Activated CD8-positive, alpha-beta memory T cell treated with anti-CD3 and anti-CD28 coated beads, Interleukin-2, amount 50 U/mL, for 1 hour (primary cell): ENCODE data around the gene LRRC49.
"Not testable (repeated sequence)": the region's sequence is repeated elsewhere in the genome, so short reads cannot be mapped to it uniquely, and the experiment has no call there.

ENCODE experiments used
- DNase-seq: peaks from one replicate; pipeline ENCODE4 v3.0.0-alpha.2; 2020; ENCODE audit errors: extremely low read depth

Gene LRRC49

DNA sequence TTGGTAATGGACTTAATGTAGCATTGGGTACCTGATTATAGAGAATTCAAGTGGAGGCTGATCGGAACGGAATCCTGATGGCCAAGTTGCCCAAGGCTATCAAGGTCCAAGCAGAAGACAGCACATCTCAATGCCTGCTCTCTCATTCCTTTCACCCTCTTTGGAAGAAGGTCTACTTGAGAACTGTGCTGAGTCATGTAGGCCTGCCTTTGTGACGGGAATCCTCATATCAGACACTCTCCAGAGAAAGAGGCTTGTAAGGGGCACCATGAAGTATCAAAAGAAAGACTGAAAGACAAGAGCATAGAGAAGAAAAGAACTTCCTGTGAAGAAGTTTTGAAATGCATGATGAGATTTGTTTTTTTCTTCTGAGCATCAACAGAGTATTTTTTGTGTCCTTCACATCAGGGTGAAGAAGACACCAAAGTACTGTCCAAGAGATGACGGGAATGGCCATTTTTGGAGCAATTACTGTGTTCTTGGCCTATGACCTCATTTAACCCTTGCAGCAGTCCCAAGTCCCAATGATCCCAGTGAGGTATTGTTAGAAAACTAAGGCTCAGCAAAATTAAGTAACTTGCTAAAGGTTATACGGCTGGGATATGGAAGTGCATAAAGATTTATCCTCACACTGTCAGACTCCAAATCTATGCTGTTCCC, 25.5 kb upstream of the LRRC49 start:
- DNase-seq = no peak

DNA sequence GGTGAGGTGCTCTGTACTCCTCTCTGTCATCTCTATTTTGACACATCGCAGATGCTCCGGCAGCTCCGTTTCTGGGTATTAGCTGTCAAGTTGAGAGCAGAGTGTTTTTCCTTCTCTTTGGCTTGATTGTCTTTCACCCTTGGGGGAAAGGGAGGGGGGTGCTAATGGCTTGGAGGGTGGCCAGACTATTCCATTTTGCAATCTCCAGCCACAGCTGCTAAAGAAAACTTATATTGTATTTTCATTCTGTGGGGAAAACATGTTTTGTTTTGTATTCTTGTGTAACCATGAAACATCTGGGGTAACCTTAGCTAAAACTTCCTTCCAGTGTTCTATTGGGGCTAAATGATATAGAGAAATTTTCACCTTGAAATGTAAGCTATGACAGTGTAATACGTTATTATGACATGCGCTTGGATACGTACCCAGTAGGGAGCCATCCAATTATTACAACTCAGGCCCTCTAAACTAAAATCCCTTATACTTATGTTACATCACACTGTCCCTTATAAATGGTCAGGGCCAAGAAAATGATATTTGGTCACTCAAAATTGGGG, 24.6 kb upstream of the LRRC49 start:
- DNase-seq = no peak

DNA sequence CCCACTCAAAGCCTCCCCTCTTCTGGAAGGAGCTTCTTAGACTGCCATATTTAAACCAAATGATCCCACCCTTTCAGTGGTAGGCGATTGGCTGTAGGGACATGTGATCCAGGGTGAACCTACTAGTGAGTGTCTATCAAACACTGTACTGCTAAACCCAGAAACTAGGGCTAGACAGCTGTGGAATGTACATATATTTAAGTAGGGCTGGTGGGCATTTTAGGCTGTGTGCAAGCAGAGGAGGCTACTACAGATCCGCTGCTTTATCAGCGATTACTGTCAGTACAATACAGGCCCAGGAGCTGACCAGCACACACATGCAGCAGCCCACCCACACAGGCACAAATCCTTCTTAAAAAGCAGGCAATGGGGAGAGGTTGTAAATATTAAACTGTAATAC, 23.3 kb upstream of the LRRC49 start:
- DNase-seq = no peak

DNA sequence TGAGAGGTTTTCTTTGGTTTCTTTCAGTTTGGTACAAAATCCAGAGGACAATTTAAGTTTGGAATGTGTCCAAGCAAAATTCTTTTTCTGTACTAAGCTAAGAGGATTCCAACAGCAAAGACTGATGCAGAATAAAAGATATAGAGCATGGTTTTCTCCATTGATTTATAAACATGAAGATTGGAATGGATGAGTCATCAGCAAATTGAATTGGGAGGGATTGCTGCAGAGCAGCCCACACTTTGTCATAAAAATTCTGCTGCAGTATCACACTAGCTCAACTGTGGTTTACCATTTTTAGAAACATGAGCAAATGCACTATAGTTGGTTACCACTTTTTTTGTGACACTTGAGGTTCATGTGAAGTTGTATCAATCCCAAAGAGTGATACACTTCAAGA, 22.6 kb upstream of the LRRC49 start:
- no peak for DNase-seq

DNA sequence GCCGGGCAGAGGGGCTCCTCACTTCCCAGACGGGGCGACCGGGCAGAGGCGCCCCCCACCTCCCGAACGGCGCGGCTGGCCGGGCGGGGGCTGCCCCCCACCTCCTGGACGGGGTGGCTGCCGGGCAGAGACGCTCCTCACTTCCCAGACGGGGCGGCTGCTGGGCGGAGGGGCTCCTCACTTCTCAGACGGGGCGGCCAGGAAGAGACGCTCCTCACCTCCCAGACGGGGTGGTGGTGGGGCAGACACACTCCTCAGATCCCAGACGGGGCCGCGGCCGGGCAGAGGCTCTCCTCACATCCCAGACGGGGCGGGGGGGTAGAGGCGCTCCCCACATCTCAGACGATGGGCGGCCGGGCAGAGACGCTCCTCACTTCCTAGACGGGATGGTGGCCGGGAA, 21.1 kb upstream of the LRRC49 start:
- DNase-seq = not testable (repeated sequence)

DNA sequence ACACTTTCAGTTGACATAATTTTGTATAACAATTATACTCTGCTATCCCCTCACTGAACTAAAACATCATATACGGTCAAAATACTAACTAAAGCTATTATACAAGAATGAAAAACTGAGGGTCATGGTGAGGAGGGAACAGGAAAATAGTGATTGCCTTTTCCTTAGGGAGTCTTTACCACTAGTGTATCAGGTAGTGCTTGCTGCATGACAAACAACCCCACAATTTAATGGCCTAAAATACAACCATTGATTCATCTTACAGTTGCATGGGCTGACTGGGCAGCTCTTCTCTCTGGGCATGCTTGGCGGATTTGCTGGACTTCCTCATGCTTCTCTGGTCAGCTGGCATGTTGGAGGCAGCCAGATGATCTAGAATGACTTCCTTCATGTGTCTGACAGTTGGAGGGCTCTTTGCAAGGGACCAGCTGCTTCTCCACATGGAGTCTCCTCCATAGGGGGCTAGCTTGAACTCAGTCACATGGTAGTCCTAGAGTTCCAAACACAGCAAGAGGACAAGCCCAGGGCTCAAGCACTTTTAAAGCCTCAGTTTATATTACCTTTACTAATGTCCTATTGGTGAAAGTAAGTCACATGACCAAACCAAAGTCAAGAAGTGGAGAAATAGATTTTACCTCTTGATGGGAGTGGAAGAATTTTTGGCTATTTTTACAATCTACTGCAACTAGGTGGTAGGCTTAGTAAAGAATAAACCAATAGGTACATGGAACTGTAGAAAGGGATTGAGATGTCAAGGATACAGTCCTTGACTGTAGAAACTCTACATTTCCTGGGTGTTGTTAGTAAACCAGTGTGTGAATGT, 19.2 kb upstream of the LRRC49 start:
- no peak for DNase-seq

DNA sequence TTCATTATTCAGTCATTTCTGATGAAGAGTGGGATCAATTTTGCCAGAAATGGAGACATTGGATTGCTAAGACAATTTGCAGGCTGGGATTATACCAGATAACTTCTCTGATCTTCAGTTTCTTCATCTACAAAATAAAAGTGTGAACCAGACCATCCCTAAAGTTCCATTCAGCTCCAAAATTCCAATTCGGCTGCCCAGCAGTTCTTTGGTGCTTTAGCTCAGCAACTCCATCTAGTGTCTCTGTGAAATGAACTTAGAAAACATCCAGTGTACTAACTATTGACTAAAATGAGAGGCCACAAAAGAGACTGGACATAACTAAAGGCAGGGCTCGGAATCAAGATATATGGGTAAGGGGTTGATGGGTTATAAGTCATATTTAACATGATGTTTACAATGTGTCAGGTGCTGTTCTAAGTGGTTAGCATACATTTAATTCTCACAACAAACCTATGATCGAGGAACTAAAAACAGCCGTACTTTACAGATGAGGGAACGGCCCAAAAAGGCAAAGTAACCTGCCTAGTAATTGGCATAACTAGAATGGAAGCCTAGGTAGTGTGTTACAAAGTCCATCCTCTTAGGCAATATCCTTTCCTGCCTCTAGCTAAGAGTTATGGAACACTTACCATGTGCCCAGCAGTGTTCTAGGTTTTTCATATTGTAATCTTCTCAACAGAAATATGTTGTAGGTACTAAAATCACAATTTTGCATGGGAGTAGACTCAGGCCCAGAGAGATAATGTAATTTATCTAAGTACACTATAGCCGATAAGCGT, 17.4 kb upstream of the LRRC49 start:
- DNase-seq = no peak

DNA sequence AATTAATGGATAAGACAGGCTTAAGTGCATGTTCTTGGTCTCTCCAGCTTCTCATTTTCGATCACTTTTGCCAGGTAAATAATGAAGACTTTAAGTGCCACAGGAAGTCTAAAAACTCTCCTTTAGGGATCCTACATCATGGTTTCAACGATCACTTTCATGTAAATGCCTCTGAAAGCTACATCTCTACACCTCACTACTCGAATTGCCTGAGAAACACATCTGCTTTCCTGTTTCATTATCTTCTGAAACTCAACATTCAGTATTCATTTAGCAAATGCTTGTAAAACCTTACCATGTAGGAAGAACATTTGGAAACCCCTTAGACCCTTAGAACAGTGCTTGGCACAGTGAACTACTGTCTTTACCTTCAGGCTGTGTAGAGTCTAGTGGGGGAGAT, 16.6 kb upstream of the LRRC49 start:
- no peak for DNase-seq

DNA sequence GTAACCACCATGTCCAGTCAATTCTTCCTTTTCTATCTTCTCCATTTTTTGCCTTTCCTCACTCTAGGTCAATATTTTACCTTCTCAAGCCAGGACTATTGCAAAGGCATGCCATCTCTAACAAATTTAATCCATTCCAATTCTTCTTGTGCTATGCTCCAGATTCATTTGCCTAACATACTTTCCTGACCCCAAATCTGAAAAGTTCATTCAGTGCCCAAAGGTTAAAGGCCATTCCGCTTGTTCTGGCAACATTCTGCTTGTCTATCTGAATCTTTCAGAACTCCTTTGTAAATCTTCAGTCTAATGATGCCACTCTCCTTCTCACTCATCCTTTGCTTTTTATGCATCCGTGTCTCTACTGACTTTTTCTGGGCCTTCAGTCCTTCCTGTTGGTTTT, 15.9 kb upstream of the LRRC49 start:
- DNase-seq = no peak

- no peak for DNase-seq
Measured at GRCh38 chr15:70879401-70879800, 13.2 kb upstream of the LRRC49 start.

- DNase-seq = no peak
Measured at GRCh38 chr15:70880781-70881180, 11.8 kb upstream of the LRRC49 start.

- no peak for DNase-seq
Measured at GRCh38 chr15:70882361-70882760, 10.3 kb upstream of the LRRC49 start.

- no peak for DNase-seq
Measured at GRCh38 chr15:70892912-70893560, 410 bp downstream of the LRRC49 start.

- DNase-seq = no peak
Measured at GRCh38 chr15:70902107-70902506, 9.5 kb downstream of the LRRC49 start.

GRCh38 chr15:70906842-70907241, 14.2 kb downstream of the LRRC49 start:
- DNase-seq = no peak

GRCh38 chr15:70907784-70908471, 15.3 kb downstream of the LRRC49 start:
- no peak for DNase-seq

DNA sequence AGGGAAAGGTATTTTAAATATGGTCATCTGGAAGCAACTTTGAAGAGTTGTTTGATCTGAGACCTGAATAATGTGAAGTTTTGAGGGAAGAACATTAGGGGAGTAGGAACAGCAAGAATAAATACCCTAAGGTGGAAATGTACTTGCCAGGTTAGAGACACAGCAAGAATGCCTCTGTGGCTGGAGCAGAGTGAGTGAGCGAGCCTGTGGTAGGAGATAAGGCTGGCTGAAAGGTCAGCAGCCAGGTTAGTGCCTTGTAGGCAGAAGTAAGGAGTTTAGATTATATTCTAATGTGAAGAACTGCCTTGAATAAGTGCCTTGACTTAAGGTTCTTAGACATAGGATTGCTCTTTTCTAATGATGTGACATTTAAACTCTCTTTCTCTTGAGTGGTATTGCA, 18.3 kb downstream of the LRRC49 start:
- DNase-seq = no peak

DNA sequence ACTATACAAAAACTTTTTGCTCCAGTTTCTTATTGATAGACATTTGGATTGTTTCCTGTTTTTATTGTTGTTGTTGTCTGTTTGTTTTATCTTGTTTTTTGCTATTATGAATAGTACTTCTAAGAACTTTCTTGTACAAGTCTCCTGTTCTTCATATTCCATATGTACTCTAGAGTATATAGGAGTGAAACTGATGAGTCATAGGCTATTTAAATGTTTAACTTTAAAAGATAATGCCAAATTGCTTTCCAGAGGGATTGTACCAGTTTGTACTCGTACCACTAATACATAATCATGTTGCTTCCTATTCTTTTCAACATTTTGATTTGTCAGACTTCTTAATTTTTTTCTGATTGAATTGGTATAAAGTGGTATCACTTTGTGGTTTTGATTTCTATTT, 19.6 kb downstream of the LRRC49 start:
- no peak for DNase-seq

- DNase-seq = no peak
Measured at GRCh38 chr15:70916531-70916930, 23.9 kb downstream of the LRRC49 start.

DNA sequence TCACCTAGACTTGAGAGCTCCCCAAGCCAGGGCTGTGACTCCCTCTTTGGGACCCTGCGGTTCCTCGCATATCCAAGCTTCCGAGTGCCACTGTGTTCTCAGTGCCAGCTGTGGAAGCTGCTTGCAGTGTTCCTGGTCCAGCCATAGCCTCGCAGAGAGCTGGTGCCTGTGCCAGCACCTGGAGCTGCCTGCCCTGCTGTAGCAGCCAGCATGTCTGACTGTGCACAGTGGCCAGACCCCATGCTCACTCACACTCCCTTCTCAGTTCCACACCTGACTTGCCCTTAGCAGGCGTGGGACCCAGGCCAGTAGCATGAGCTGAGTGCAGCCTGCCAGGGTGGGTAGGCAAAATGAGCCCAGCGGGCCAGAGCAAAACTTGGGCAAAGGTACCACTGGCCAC, 25.3 kb downstream of the LRRC49 start:
- DNase-seq = no peak

DNA sequence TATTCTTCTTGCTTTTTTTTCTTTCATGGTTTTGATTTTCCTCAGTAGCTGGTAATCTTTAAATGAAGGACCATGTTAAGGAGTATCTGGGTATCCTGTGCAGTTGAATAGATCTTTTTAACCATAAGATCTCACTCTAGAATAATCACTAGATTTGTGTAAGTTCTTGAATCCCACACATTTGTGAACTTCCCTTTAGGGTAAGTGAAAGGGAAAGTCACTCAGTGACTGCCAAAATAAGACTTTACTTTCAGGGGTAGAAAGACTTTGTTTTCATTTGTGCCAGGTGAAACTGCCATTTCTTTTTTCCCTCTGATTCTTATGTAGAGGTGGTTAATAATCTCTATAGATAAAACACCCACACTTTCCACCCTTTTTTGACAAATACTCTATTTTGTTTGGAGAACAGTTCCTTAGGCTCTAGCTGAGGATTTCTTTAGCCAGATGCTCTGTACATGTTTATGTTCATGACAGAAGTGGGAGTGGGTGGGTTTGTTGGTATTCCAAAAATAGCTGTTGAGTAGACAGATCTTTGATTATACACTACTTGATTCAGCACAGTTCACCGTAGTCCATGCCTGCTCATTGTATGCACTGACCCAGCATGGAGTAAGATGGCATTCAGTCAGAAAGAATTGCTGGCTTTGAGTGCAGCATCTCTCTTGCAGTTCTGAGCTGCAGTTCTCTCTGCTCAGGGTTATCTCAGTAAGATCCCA, 28.5 kb downstream of the LRRC49 start:
- no peak for DNase-seq
